Glomerular visceral epithelial cell (primary cell): Measurements from ENCODE around the gene RSF1.
"Not testable (repeated sequence)": the region's sequence is repeated elsewhere in the genome, so short reads cannot be mapped to it uniquely, and the experiment has no call there.

Source experiments
- DNase-seq: peaks from one replicate; pipeline ENCODE4 v3.0.0-alpha.2; 2016; ENCODE audit errors: extremely low spot score

Gene RSF1

DNA sequence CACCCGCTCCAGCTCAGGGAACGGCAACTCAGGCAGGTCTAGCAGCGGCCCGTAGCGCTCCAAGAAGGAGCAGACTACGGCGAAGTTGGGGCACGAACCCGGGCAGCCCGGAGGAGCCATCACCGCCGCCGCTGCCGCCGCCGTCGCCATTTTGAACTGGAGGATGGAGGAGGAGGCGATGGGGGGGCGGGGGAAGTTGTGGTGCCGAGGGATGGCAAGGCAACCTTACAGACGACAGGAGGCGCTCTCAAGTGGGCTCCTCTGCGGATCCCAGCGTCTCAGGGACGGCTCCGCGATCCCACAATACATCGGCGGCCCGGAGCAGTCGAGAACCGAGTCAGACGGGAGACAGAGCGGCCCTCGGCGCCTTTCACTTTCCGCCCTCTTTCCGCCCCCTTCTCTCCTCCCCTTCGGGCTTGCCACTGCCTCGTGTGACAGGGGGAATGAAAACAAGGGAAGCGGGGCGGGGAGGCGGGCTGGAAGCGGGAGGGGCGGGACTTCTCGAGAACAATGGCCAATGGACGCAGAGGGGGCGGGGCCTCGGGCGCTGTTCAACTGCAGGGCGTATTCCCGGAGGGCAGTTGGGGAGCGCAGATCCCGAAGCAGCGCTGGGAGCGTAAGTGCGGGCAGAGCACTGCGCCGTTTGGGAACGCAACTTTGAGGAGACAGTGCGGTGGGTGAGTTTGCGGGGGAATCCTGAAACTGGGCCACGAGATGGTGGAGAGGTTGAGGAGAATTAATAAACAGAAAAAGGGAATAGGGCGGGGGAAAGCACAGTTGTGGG lies at the start of gene RSF1, which contains the start of gene AAMDC:
RSF1 (minus strand) TSS at position 158 of the 784 bp plus-strand sequence; CDS start at position 150, 8 bp downstream.
AAMDC (plus strand) TSS at position 580 of the 784 bp plus-strand sequence. CDS start 21,353 bp downstream, outside the sequence.
- DNase-seq, result peak; percentile 98

DNA sequence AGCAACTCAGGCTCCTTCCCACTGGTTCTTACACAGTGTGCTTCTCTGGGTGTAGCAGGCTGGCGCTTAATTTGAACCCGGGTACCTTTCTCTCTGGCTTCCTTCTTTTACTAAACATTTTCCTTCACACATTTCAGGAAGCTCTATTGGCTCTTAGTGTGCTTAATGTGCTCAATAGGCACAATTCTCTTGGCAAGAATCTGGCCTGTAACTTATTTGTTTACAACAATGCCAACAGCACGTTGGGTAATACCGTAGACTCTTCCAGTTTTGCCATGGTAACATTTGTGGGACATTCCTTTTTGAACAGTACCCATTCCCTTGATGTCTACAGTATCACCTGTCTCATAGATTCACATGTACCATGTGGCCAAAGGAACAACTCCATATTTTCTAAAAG lies 48.2 kb upstream of the RSF1 start:
- no peak for DNase-seq

- no peak for DNase-seq
Measured at GRCh38 chr11:77866336-77866735, 45.8 kb upstream of the RSF1 start.

GRCh38 chr11:77865805-77866204 lies 45.3 kb upstream of the RSF1 start:
- no peak for DNase-seq

- not testable (repeated sequence) for DNase-seq
Measured at GRCh38 chr11:77861444-77861843, 40.9 kb upstream of the RSF1 start.

DNA sequence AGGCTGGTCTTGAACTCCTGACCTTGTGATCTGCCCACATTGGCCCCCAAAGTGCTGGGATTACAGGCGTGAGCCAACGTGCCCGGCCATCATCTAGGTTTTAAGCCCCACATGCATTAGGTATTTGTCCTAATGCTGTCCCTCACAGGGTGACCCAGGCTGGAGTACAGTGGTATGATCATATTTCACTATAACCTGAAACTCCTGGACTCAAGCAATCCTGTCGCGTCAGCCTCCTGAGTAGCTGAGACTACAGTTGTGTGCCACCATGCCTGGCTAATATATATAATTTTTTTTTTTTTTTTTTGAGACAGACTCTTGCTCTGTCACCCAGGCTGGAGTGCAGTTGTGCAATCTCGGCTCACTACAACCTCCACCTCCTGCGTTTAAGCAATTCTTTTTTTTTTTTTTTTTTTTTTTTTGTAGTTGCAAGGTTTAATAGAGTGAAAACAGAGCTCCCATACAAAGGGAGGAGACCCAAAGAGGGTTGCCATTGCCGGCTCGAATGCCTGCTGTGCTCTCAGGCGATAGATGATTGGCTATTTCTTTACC lies 37.5 kb upstream of the RSF1 start:
- not testable (repeated sequence) for DNase-seq

DNA sequence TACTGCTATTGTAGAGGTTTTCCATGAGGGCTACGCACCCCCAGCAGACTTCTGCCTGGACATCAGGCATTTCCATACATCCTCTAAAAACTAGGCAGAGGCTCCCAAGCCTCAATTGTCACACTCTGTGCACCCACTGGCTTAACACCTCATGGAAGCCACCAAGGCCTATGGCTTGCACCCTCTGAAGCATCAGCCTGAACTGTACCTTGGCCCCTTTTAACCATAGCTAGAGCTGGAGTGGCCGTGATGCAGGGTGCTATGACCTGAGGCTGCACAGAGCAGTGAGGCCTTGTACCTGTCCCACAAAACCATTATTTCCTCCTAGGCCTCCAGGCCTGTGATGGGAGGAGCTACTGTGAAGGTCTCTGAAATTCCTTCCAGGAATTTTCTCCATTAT lies 34.3 kb upstream of the RSF1 start:
- no peak for DNase-seq

DNA sequence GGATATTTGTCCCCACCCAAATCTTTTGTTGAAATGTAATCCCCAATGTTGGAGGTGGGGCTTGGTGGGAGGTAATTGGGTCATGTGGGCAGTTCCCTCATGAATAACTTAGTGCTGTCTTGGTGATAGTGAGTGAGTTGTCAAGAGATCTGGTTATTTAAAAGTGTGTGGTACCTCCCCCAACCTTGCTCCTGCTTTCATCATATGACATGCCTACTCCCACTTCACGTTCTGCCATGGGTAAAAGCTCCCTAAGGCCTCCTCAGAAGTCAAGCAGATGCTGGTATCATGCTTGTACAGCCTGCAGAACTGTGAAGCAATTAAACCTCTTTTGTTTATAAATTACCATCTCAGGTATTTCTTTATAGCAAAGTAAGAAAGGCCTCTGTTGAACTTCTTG lies 31.0 kb upstream of the RSF1 start:
- no peak for DNase-seq

- not testable (repeated sequence) for DNase-seq
Measured at GRCh38 chr11:77843700-77844099, 23.2 kb upstream of the RSF1 start.

- DNase-seq, result peak; percentile 29
Measured at GRCh38 chr11:77842441-77843121, 22.1 kb upstream of the RSF1 start.

GRCh38 chr11:77833302-77833701 lies 12.8 kb upstream of the RSF1 start:
- DNase-seq, result no peak

DNA sequence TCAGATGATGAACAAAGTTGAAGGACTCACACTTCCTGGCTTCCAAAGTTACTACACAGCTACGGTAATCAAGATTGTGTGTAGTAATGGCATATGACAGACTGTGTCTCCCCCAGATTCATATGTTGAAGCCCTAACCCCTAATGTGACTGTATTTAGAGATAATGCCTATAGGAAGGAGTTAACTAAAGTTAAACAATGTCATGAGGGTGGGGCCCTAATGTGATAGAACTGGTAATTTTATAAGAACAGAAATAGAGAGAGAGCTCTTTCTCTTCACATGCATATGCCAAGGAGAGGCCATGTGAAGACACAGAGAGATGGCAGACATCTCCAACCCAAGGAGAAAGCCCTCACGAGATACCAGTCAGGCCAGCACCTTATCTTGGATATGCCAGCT lies 8.4 kb upstream of the RSF1 start:
- DNase-seq, result no peak

DNA sequence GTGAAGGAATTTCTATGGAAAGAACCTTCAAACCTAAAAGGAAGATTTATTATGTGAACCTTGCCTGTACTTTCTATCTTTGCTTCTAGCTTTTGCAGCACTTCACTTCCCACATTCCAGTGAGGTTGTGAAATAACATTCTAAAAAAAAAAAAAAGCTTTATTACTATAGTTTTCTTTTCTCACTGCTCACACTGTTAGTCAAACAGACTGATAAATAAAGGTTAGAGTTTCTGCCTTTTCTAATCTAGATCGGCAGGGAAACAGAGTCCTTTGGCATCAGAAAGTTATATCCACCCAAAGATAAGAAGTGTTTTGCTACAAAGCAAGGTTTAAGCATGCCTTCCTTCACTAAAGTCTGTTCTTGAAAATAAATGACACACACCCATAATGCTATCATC lies 3.3 kb upstream of the RSF1 start:
- no peak for DNase-seq

DNA sequence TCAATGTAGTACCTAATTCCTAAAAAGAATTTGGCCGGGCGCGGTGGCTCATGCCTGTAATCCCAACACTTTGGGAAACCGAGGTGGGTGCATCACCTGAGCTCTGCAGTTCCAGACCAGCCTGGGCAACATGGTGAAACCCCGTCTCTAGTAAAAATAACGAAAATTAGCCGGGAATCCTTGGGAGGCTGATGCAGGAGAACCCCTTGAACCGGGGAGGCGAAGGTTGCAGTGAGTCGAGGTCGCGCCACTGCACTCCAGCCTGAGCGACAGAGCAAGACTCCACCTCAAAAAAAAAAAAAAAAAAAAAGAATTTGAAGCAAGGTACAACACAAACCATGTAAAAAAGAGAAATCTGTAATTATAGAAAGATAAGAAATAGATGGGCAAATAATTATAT lies 1.6 kb upstream of the RSF1 start:
- DNase-seq, result not testable (repeated sequence)

DNA sequence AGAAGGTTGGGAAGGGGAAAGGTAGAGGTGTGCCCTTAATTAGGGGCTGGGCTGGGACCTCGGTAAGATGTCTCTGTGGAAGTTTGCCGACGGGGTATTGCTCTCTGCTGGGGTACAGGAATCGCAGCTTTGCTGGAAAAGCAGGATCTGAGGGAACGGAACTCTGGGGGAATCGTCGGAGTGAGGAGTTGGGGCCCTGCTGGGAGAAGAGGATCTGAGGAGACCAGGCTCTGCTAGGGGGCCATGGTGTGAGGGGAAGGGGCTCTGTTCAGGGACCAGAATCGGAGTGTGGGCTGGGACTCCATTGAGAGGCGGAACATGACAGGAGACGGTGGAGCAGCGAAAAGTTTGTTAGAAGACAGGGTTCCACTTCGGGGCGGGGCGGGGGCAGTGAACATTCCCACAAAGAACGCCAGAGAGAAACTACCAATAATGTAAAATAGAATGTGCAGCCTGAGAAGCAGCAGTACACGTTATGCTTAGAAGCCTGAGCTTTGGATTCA lies 878 bp upstream of the RSF1 start:
- DNase-seq, result peak; percentile 33

- peak; percentile 45 for DNase-seq
Measured at GRCh38 chr11:77819921-77820564, 479 bp downstream of the RSF1 start.

GRCh38 chr11:77819411-77819920 lies 1.1 kb downstream of the RSF1 start:
- DNase-seq, result peak; percentile 82

DNA sequence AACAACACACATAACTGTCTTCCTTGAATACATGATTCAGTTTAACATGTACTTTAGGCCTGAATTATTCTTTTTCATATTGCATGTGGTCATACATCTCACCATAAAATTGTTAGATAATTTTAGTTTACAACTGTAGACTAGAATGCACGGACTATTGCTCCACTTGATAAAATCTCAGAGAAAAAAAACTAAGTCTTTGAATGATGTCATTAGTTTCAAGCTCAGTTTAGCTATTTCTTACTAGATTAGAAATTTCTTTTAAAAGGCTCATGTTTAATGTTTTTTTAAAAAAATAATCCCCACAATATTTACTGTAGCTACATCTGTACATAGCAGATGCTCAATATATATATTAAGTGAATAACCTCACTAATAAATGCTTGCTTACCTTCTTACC lies 5.1 kb downstream of the RSF1 start:
- DNase-seq, result no peak

- DNase-seq, result no peak
Measured at GRCh38 chr11:77814848-77815247, 5.7 kb downstream of the RSF1 start.

GRCh38 chr11:77813256-77813655 lies 7.3 kb downstream of the RSF1 start:
- DNase-seq, result no peak

GRCh38 chr11:77806993-77807392 lies 13.5 kb downstream of the RSF1 start:
- no peak for DNase-seq

- no peak for DNase-seq
Measured at GRCh38 chr11:77806415-77806814, 14.1 kb downstream of the RSF1 start.
